Measurements from ENCODE around the gene SPIN1. TPM values are rescaled to one million over a fixed set of nuclear protein-coding genes. Genes with fewer than 3 reads are reported as not detected.
A peak's percentile ranks its signal among the peaks of the same experiment; 100 is the strongest.

The SPIN1 gene
- total RNA-seq, 1 experiment from 2014 or later: 46.2 TPM

DNA sequence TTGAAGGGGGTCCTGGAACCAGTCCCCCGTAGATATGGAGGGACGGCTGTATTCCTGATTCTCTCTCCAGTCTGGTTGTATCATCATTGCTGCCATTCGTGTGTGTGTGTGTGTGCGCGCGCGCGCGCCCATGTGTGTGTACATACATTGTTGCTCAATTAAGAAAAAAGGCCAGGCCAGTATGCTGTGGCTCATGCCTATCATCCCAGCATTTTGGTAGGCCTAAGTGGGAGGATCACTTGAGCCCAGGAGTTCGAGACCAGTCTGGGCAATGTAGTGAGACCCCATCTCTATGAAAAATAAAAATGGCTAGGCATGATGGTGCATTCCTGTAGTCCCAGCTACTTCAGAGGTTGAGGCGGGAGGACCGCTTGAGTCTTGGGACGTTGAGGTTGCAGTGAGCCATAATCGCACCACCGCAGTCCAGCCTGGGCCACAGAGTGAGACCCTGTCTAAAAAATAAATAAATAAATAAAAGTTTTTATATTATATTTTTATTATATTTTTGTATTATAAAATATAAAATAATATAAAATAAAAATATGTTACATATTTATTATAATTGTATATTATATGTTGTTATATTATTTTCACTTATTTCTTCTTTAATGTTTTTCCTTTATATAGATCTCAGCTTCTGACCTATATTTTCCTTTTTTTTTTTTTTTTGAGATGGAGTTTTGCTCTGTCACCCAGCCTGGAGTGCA is 53.2 kb downstream of the SPIN1 start:
- CTCF ChIA-PET: no interaction called here
- peaks cover 83% of the 10 kb centered on the region for H3K79me2 ChIP-seq (ENCODE audit: low read length)
- no peak overlapping the region for H3K4me2 ChIP-seq (ENCODE audit: low read length)
- H3K9ac ChIP-seq (ENCODE audit: low read length): no peak overlapping the region
- H3K9me2 ChIP-seq (replicated peaks; ENCODE audit: low read length): no peaks in the 10 kb centered on the region
- 0 out of 2 replicates have a peak, but pooled peaks cover 4% of the 10 kb centered on the region for H3K36me3 ChIP-seq (ENCODE audit: low read depth, low read length)
- POLR2A ChIA-PET (ENCODE audit: unreplicated experiment): interaction anchor here (0.7 kb wide), 1 partner anchor 44 kb away, joined by 14 read pairs; no protein-coding TSS in a partner anchor
- H3K9me3 ChIP-seq (ENCODE audit: low read length): no peaks in the 10 kb centered on the region
- H3F3A ChIP-seq (ENCODE audit: low read length, unreplicated experiment): no peaks in the 10 kb centered on the region
- H2AFZ ChIP-seq (ENCODE audit: low read length): no peak overlapping the region
- BruUV-seq (replicated peaks): no TSS peak
- TF ChIP-seq CTCF (conservative IDR thresholded peaks at IDR 0.05; ENCODE audit: low read depth, low read length) (no peak), EZH2 (IDR thresholded peaks at IDR 0.05; ENCODE audit: low read length, unreplicated experiment) (no peak), EZH2phosphoT487 (IDR thresholded peaks at IDR 0.05; ENCODE audit: borderline replicate concordance, low read length) (no peak)
- no peaks in the 10 kb centered on the region for H3K4me1 ChIP-seq (ENCODE audit: insufficient read depth, low read length)
- no peak overlapping the region for H3K4me3 ChIP-seq (ENCODE audit: low read length)
- ATAC-seq: no peak
- no peak overlapping the region for H3K27ac ChIP-seq (ENCODE audit: low read length)
- intact Hi-C loops (cut with micrococcal nuclease): no loop called here
- DNase-seq: no peak
- H4K20me1 ChIP-seq (ENCODE audit: low read length): 0 out of 2 replicates have a peak, but pooled peaks cover 2% of the 10 kb centered on the region
- no peaks in the 10 kb centered on the region for H3K27me3 ChIP-seq (ENCODE audit: low read length)

DNA sequence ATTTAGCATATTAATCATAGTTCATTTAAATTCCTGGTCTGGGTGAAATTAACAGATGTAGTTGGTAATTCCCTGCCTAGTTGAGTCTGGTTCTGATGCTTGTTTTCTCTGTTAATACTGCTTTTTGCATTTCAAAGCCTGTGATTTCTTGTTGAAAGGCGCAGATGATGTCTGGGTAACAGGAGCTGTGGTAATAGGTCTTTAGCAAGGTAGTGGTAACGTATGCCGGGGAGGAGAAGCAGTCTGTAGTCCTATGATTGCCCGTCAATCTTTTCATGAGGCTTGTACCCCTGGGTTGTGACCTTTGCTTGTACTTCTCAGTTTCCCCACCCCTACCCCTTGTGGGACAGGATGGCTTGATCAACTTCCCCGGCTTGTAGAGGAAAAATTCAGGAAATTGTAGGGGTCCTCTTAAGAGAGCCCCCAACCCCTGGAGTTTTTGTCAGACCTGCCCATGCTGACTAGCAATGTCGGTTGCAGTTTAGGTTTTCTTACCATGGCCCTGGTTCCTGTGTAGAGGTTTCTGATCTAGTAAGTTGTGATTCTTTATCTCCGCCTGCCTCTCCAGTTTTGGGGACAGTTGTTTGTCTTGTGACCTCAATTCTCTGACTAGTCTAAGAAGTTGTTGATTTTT is 55.4 kb downstream of the SPIN1 start:
- ATAC-seq (peak; percentile 42; the same call in 1 of the 2 replicates), DNase-seq (no peak)
- Histone ChIP-seq H3K4me1 (ENCODE audit: insufficient read depth, low read length) (no peaks in the 10 kb centered on the region), H3K9ac (ENCODE audit: low read length) (no peak overlapping the region), H3K9me3 (ENCODE audit: low read length) (no peaks in the 10 kb centered on the region), H3K9me2 (replicated peaks; ENCODE audit: low read length) (no peaks in the 10 kb centered on the region), H3K4me3 (ENCODE audit: low read length) (no peak overlapping the region), H3K36me3 (ENCODE audit: low read depth, low read length) (0 out of 2 replicates have a peak, but pooled peaks cover 4% of the 10 kb centered on the region), H3K27me3 (ENCODE audit: low read length) (no peaks in the 10 kb centered on the region), H3K27ac (ENCODE audit: low read length) (no peak overlapping the region), H3K4me2 (ENCODE audit: low read length) (no peak overlapping the region), H2AFZ (ENCODE audit: low read length) (no peak overlapping the region), H4K20me1 (ENCODE audit: low read length) (peaks cover 6% of the 10 kb centered on the region; the same call in 1 of the 2 replicates), H3F3A (ENCODE audit: low read length, unreplicated experiment) (no peaks in the 10 kb centered on the region), H3K79me2 (ENCODE audit: low read length) (peaks cover 87% of the 10 kb centered on the region)
- intact Hi-C loops (cut with micrococcal nuclease): no loop called here
- TF ChIP-seq EZH2 (IDR thresholded peaks at IDR 0.05; ENCODE audit: low read length, unreplicated experiment) (no peak), EZH2phosphoT487 (IDR thresholded peaks at IDR 0.05; ENCODE audit: borderline replicate concordance, low read length) (no peak), CTCF (conservative IDR thresholded peaks at IDR 0.05; ENCODE audit: low read depth, low read length) (no peak)
- ChIA-PET POLR2A (ENCODE audit: unreplicated experiment) (interaction anchor here (0.6 kb wide), 1 partner anchor 51 kb away, joined by 4 read pairs; no protein-coding TSS in a partner anchor), CTCF (no interaction called here)
- no TSS peak for BruUV-seq (replicated peaks)

DNA sequence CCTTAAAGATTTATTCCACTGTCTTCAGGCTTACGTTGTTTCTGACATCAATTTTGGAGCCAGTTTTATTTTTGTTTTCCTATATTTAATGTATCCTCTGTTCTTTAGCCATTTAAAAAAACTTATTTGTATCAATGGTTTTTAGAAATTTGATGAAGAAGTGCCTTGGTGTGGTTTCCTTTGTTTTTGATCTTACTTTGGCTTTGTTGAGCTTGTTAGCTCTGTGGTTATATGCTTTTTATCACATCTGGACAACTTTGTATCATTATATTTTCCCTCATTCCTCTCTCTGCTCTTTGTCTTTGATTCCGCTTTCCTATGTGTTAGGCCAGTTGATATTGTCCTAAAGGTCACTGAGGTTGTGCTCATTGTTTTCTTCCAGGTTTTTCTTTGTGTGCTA is 58.5 kb downstream of the SPIN1 start:
- CTCF ChIA-PET: no interaction called here
- no peaks in the 10 kb centered on the region for H3K4me1 ChIP-seq (ENCODE audit: insufficient read depth, low read length)
- TF ChIP-seq CTCF (conservative IDR thresholded peaks at IDR 0.05; ENCODE audit: low read depth, low read length) (no peak), EZH2phosphoT487 (IDR thresholded peaks at IDR 0.05; ENCODE audit: borderline replicate concordance, low read length) (no peak), EZH2 (IDR thresholded peaks at IDR 0.05; ENCODE audit: low read length, unreplicated experiment) (no peak)
- no peak for DNase-seq
- no peaks in the 10 kb centered on the region for H3F3A ChIP-seq (ENCODE audit: low read length, unreplicated experiment)
- H3K4me2 ChIP-seq (ENCODE audit: low read length): no peak overlapping the region
- no peak overlapping the region for H2AFZ ChIP-seq (ENCODE audit: low read length)
- POLR2A ChIA-PET (ENCODE audit: unreplicated experiment): no interaction called here
- ATAC-seq: no peak
- H3K36me3 ChIP-seq (ENCODE audit: low read depth, low read length): peaks cover 15% of the 10 kb centered on the region; the same call in 1 of the 2 replicates
- H3K79me2 ChIP-seq (ENCODE audit: low read length): peaks cover 70% of the 10 kb centered on the region
- H3K27me3 ChIP-seq (ENCODE audit: low read length): no peaks in the 10 kb centered on the region
- H3K4me3 ChIP-seq (ENCODE audit: low read length): no peak overlapping the region
- intact Hi-C loops (cut with micrococcal nuclease): no loop called here
- H3K9me2 ChIP-seq (replicated peaks; ENCODE audit: low read length): no peaks in the 10 kb centered on the region
- no peak overlapping the region for H3K9ac ChIP-seq (ENCODE audit: low read length)
- peaks cover 6% of the 10 kb centered on the region; the same call in 1 of the 2 replicates for H4K20me1 ChIP-seq (ENCODE audit: low read length)
- no peaks in the 10 kb centered on the region for H3K9me3 ChIP-seq (ENCODE audit: low read length)
- no TSS peak for BruUV-seq (replicated peaks)
- H3K27ac ChIP-seq (ENCODE audit: low read length): no peak overlapping the region
